Heart left ventricle (tissue), 13 donors: Measurements from ENCODE around the gene ACTR5.

ENCODE experiments used
- POLR2A ChIP-seq, 2 donors: fragments of 450-650 bp; IDR thresholded peaks; one replicate each; pipeline ENCODE4 v1.6.1; 2017; ENCODE audit warnings: antibody characterized with exemption in 2 of 2, mild to moderate bottlenecking in 2 of 2, moderate library complexity in 2 of 2
- TF ChIP-seq, protein P1 (sequence below), 12 donors: fragments of 200-600 bp; sonication (generic) in 4 of 12; IDR thresholded peaks; one replicate each; pipeline versions ENCODE4 v1.5.0 to v1.8.0; 2018 to 2022; ENCODE audit warnings: antibody characterized with exemption in 12 of 12, mild to moderate bottlenecking in 5 of 12
- donor health status: ischemic (EF 13 %, LVEDD 7.1; RV severe dilation, severe dysfunction).
- donor health status: DM: no; HTN: yes; CAD: no.
- donor health status: DM: no; HTN: no; CAD: no.
- donor health status: ischemic (EF 25% LVEDD 6.9; RV normal size, moderate dysfunction).
- donor health status: ischemic (EF 25% LVEDD 5.7; RV mildly dilated, moderate dysfunction).
- donor health status: ischemic (EF 35%, LVEDD 5.7; RV mildly dilated, moderate dysfunction).
- donor health status: nonischemic (EF 11% LVEDD 7.7; RV severe dilation, severe dysfunction).
- donor health status: DM: yes; HTN: yes; CAD: no.
- donor health status: PGD.
- donor health status: ischemic (EF 29% LVEDD 5.4; RV normal size, mild dysfunction).
- donor health status: nonischemic (EF 23%, LVEDD 6.1; RV moderate dilation, normal function).

DNA sequence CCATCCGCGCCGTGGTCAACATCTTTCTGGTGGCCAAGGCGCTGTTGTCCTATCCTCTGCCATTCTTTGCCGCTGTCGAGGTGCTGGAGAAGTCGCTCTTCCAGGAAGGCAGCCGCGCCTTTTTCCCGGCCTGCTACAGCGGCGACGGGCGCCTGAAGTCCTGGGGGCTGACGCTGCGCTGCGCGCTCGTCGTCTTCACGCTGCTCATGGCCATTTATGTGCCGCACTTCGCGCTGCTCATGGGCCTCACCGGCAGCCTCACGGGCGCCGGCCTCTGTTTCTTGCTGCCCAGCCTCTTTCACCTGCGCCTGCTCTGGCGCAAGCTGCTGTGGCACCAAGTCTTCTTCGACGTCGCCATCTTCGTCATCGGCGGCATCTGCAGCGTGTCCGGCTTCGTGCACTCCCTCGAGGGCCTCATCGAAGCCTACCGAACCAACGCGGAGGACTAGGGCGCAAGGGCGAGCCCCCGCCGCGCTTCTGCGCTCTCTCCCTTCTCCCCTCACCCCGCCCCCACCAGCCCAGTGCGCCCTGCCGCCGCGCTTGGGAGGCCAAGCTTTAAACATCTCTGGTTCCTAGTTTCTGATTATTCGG, 20.0 kb upstream of the ACTR5 start:
- no peak for TF ChIP-seq POLR2A (IDR thresholded peaks at IDR 0.05)
- TF ChIP-seq, protein P1, sequence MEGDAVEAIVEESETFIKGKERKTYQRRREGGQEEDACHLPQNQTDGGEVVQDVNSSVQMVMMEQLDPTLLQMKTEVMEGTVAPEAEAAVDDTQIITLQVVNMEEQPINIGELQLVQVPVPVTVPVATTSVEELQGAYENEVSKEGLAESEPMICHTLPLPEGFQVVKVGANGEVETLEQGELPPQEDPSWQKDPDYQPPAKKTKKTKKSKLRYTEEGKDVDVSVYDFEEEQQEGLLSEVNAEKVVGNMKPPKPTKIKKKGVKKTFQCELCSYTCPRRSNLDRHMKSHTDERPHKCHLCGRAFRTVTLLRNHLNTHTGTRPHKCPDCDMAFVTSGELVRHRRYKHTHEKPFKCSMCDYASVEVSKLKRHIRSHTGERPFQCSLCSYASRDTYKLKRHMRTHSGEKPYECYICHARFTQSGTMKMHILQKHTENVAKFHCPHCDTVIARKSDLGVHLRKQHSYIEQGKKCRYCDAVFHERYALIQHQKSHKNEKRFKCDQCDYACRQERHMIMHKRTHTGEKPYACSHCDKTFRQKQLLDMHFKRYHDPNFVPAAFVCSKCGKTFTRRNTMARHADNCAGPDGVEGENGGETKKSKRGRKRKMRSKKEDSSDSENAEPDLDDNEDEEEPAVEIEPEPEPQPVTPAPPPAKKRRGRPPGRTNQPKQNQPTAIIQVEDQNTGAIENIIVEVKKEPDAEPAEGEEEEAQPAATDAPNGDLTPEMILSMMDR (IDR thresholded peaks at IDR 0.05) = no peak
